Central memory CD8-positive, alpha-beta T cell (primary cell): Measurements from ENCODE around the gene FTSJ1.
A peak's percentile ranks its signal among the peaks of the same experiment; 100 is the strongest.
"Not testable (repeated sequence)": the region's sequence is repeated elsewhere in the genome, so short reads cannot be mapped to it uniquely, and the experiment has no call there.

Experiments used
- ATAC-seq: fragments of 150-1000 bp; cut with Tn5 transposase; replicated peaks from 2 replicates; pipeline ENCODE4 v1.10.0; 2022; ENCODE audit warnings: mild to moderate bottlenecking, moderate FRiP score, moderate number of reproducible peaks; ENCODE audit not compliant: poor library complexity, severe bottlenecking; ENCODE audit errors: extremely low read depth
- DNase-seq, 2 donors: peaks; one replicate each; pipeline ENCODE4 v3.0.0; 2021; ENCODE audit warnings: low spot score in 2 of 2
- H3K27ac Mint-ChIP-seq: one replicate; pipeline ENCODE4 v1.8.0; 2022; ENCODE audit warnings: low read depth, mild to moderate bottlenecking, moderate library complexity, mixed read lengths
- H3K27me3 Mint-ChIP-seq: one replicate; pipeline ENCODE4 v1.8.0; 2022; ENCODE audit warnings: mixed read lengths
- H3K36me3 Mint-ChIP-seq: one replicate; pipeline ENCODE4 v1.8.0; 2022; ENCODE audit warnings: mild to moderate bottlenecking, moderate library complexity, mixed read lengths; ENCODE audit not compliant: insufficient read depth
- H3K4me1 Mint-ChIP-seq: one replicate; pipeline ENCODE4 v1.8.0; 2022; ENCODE audit warnings: mixed read lengths
- H3K4me3 Mint-ChIP-seq: one replicate; pipeline ENCODE4 v1.8.0; 2022; ENCODE audit warnings: mild to moderate bottlenecking, moderate library complexity, mixed read lengths
- H3K9me3 Mint-ChIP-seq: one replicate; pipeline ENCODE4 v1.8.0; 2022; ENCODE audit warnings: mixed read lengths

The FTSJ1 gene

GRCh38 chrX:48521353-48522243, 45.6 kb downstream of the FTSJ1 start, which contains the start of gene EBP:
Gene EBP (plus strand): TSS chrX:48521808. CDS start chrX:48523772, 1,964 bp downstream.
- Mint-ChIP-seq H3K27me3 (no peaks in the 10 kb centered on the region), H3K9me3 (no peaks in the 10 kb centered on the region), H3K27ac (peak within 1 kb of the TSS; percentile 95), H3K4me1 (peaks cover 22% of the 10 kb centered on the region), H3K36me3 (peaks cover 24% of the 10 kb centered on the region), H3K4me3 (peak within 1 kb of the TSS; percentile 84)
- DNase-seq (peak; percentile 81 to 94), ATAC-seq (peak; percentile 96)

- H3K4me1 Mint-ChIP-seq: peaks cover 19% of the 10 kb centered on the region
Observed at GRCh38 chrX:48522291-48522690, 46.3 kb downstream of the FTSJ1 start.

GRCh38 chrX:48523682-48524081, 47.7 kb downstream of the FTSJ1 start:
- no peak overlapping the region for H3K27ac Mint-ChIP-seq
- peaks cover 39% of the 10 kb centered on the region for H3K36me3 Mint-ChIP-seq

More at GRCh38 chrX:48522291-48522690, 46.3 kb downstream of the FTSJ1 start:
- peaks cover 27% of the 10 kb centered on the region for H3K36me3 Mint-ChIP-seq
- no peaks in the 10 kb centered on the region for H3K27me3 Mint-ChIP-seq
- DNase-seq (no peak), ATAC-seq (no peak)
- H3K9me3 Mint-ChIP-seq: no peaks in the 10 kb centered on the region
- peak overlapping the region; percentile 84 for H3K4me3 Mint-ChIP-seq
- H3K27ac Mint-ChIP-seq: peak overlapping the region; percentile 95

GRCh38 chrX:48525853-48526252, 49.9 kb downstream of the FTSJ1 start:
- H3K9me3 Mint-ChIP-seq, H3K27ac Mint-ChIP-seq, H3K4me3 Mint-ChIP-seq, H3K27me3 Mint-ChIP-seq, ATAC-seq, DNase-seq: not testable (repeated sequence)
- peaks cover 38% of the 10 kb centered on the region for H3K36me3 Mint-ChIP-seq
- H3K4me1 Mint-ChIP-seq: peaks cover 12% of the 10 kb centered on the region

More at GRCh38 chrX:48523682-48524081, 47.7 kb downstream of the FTSJ1 start:
- ATAC-seq (no peak), DNase-seq (no peak)
- H3K9me3 Mint-ChIP-seq: no peaks in the 10 kb centered on the region
- H3K4me1 Mint-ChIP-seq: peaks cover 19% of the 10 kb centered on the region
- peak overlapping the region; percentile 60 for H3K4me3 Mint-ChIP-seq
- H3K27me3 Mint-ChIP-seq: no peaks in the 10 kb centered on the region

- ATAC-seq: no peak
- peaks cover 22% of the 10 kb centered on the region for H3K36me3 Mint-ChIP-seq
Observed at GRCh38 chrX:48530736-48531135, 54.7 kb downstream of the FTSJ1 start.

GRCh38 chrX:48531358-48531959, 55.5 kb downstream of the FTSJ1 start:
- no peak for ATAC-seq
- Mint-ChIP-seq H3K9me3 (no peaks in the 10 kb centered on the region), H3K4me3 (peak overlapping the region; percentile 8), H3K27ac (peak overlapping the region; percentile 89), H3K27me3 (no peaks in the 10 kb centered on the region), H3K36me3 (peaks cover 19% of the 10 kb centered on the region), H3K4me1 (peaks cover 14% of the 10 kb centered on the region)
- no peak for DNase-seq

More at GRCh38 chrX:48530736-48531135, 54.7 kb downstream of the FTSJ1 start:
- H3K9me3 Mint-ChIP-seq: no peaks in the 10 kb centered on the region
- no peak overlapping the region for H3K27ac Mint-ChIP-seq
- no peak for DNase-seq
- no peak overlapping the region for H3K4me3 Mint-ChIP-seq
- no peaks in the 10 kb centered on the region for H3K27me3 Mint-ChIP-seq
- H3K4me1 Mint-ChIP-seq: peaks cover 16% of the 10 kb centered on the region

GRCh38 chrX:48532161-48532560, 56.2 kb downstream of the FTSJ1 start:
- DNase-seq (no peak), ATAC-seq (no peak)
- Mint-ChIP-seq H3K36me3 (peaks cover 15% of the 10 kb centered on the region), H3K4me1 (peaks cover 10% of the 10 kb centered on the region), H3K9me3 (no peaks in the 10 kb centered on the region), H3K27ac (peak overlapping the region; percentile 89), H3K4me3 (peak overlapping the region; percentile 8), H3K27me3 (no peaks in the 10 kb centered on the region)

GRCh38 chrX:48533165-48533564, 57.2 kb downstream of the FTSJ1 start:
- no peak overlapping the region for H3K27ac Mint-ChIP-seq
- no peak for DNase-seq
- no peak for ATAC-seq
- H3K36me3 Mint-ChIP-seq: peaks cover 6% of the 10 kb centered on the region
- no peak overlapping the region for H3K4me3 Mint-ChIP-seq
- no peaks in the 10 kb centered on the region for H3K9me3 Mint-ChIP-seq
- peaks cover 10% of the 10 kb centered on the region for H3K4me1 Mint-ChIP-seq
- no peaks in the 10 kb centered on the region for H3K27me3 Mint-ChIP-seq
